Measurements from ENCODE around the gene HOXB6.

Gene HOXB6

DNA sequence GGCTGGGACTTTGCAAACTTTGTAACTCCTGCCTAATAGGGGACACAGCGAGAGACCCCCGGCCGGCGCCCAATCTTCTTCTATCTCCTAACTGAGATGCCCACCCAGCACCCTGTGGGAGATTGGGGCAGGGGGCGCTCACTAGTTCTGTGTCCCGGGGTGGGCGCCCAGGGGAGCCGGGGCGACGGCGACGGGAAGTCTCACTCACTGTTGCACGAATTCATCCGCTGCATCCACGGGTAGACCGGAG is 7.3 kb downstream of the HOXB6 start:
- TF ChIP-seq, protein P1, sequence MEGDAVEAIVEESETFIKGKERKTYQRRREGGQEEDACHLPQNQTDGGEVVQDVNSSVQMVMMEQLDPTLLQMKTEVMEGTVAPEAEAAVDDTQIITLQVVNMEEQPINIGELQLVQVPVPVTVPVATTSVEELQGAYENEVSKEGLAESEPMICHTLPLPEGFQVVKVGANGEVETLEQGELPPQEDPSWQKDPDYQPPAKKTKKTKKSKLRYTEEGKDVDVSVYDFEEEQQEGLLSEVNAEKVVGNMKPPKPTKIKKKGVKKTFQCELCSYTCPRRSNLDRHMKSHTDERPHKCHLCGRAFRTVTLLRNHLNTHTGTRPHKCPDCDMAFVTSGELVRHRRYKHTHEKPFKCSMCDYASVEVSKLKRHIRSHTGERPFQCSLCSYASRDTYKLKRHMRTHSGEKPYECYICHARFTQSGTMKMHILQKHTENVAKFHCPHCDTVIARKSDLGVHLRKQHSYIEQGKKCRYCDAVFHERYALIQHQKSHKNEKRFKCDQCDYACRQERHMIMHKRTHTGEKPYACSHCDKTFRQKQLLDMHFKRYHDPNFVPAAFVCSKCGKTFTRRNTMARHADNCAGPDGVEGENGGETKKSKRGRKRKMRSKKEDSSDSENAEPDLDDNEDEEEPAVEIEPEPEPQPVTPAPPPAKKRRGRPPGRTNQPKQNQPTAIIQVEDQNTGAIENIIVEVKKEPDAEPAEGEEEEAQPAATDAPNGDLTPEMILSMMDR (IDR thresholded peaks at IDR 0.05): no peak
- no peak for TF ChIP-seq ZFX (IDR thresholded peaks at IDR 0.05; ENCODE audit: borderline replicate concordance)
- H3K27ac ChIP-seq: no peak overlapping the region

DNA sequence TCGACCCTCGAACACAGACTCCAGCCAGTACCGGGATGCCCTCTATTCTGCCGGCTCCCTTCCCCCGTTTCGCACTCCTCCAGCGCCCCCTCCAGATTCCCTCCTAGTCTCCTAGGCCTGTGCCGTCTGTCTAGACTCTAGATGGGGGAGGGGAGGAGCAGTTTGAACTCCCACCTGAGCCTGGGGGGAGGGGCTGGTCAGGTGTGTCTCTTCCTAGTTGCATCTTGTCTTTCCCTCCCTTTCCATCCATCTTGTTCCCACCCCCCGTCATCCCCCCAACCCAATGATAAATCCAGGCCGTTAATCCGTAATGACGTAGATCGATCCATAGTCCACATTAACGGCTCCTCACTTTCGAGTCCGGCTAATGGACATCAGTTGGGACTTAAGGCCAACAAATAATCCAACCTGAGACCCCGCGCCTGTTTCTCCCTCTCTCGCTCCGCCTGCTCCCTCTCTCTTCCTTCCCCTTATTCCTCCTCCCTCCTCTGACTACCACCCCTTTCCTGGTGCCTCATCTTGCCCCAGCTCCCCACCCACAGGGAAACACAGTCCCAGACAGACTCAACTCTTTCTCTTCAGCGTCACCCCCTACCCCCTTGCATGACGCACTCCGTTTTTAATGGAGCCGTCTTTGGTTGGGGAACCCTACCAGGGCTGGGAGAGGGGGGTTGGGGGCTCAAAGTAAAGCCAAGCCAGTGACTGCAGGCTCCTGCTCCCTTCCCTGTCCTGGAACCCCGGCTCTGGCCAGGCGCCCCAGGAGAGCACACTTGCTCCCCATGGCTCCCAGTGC is 7.9 kb downstream of the HOXB6 start:
- no peak overlapping the region for H3K27ac ChIP-seq
- TF ChIP-seq ZFX (IDR thresholded peaks at IDR 0.05; ENCODE audit: borderline replicate concordance): no peak
- TF ChIP-seq, protein P1 (IDR thresholded peaks at IDR 0.05): no peak

DNA sequence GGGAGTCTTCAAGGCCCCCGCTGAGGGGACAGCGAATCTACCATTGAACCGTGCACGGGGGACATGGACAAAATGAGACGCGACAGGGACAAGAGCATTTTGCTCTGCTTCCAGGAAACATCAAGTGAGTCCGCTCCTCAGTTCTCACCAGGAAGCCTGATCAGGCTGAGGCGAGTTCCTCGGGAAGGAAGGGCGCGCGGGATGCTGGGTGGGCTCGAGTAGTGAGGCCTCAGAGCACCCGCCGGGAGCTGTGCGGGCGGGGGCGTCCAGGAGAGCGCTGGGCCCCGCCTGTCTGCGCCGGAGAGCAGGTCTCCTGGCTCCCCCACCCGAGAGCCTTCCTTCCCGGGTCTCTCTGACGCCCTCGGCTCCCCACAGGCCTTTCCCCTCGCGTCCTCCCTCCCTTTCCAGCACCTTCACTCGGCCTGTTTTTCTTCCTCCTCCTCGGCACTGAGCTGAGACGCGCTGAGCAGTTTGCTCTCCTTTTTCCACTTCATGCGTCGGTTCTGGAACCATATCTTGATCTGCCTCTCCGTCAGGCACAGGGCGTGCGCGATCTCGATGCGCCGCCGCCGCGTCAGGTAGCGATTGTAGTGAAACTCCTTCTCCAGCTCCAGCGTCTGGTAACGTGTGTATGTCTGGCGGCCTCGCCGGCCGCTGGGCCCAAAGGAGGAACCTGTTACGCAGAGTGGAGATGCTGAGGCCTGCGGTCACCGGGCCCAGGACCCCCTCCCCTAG is 8.6 kb downstream of the HOXB6 start:
- no peak overlapping the region for H3K27ac ChIP-seq
- no peak for TF ChIP-seq ZFX (IDR thresholded peaks at IDR 0.05; ENCODE audit: borderline replicate concordance)
- TF ChIP-seq, protein P1 (IDR thresholded peaks at IDR 0.05): no peak

DNA sequence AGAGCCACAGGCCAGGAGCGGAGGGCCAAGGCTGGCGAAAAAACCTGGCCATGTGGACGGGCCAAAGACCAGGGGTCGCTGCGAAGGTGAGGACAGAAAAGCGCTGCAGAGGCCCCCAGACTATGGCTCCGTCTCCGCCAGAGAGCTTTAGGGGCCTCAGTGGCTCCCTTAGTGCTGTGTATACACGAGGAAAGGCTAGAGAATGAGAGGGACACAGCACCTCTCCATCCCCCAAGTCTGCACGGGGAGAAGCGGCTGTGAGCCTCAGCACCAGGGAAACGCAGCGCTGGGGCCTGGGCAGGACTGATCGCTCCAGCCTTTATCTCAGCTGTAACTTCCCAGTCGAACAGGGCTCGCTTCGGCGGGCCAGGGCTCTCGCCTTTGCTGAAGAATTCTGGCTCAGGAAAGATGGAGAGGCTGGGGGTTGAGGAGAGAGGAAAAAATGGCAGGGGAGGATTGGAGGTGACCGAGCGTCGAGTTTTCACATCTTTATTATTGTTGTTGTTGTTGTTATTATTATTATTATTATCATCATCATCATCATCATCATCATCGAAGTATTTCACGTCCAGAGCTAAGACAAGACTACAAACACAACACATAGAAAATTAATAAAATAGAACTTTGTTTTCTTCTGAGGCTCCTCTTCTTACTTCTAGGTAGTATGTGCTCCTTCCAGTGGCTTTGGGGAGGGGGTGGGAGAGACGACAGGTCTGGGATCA is 9.3 kb downstream of the HOXB6 start:
- TF ChIP-seq, protein P1 (IDR thresholded peaks at IDR 0.05): no peak
- no peak for TF ChIP-seq ZFX (IDR thresholded peaks at IDR 0.05; ENCODE audit: borderline replicate concordance)
- H3K27ac ChIP-seq: no peak overlapping the region

DNA sequence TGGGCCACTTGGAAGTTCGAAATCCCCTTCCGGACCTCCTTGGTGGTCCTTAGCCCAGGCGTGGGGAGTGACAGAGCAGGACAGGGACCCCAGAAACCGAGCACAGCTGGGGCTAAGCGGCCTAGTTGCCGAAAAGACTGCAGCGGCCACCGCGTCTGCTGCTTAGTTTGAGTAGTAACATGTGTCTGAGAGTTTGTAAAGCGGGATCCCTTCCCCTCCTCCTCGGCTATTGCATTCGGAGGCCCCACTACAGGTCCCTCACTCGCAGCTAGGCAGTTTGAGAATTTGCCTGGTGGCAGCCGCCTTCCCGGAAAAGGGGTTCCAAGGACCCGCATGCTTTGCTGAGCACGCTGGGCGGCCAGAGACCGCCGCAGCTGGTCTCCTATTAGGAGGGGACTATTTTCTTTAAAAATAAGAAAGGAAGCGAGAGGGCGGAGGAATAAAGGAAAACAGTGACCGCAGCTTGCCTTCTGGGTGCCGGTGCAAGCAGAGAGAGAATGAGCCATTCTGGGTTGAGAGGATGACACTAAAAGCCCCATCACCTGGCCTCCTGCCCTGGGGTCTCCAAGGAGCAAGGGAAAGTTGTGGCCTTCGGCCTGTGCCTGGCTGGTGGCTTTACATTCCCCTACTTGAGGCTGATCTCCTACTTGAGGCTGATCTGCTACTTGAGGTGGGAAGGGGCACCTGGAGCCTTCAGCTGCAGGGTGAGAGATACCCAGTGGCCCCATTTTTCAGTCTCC is 10.1 kb downstream of the HOXB6 start:
- TF ChIP-seq, protein P1 (IDR thresholded peaks at IDR 0.05): no peak
- TF ChIP-seq ZFX (IDR thresholded peaks at IDR 0.05; ENCODE audit: borderline replicate concordance): no peak
- H3K27ac ChIP-seq: no peak overlapping the region

DNA sequence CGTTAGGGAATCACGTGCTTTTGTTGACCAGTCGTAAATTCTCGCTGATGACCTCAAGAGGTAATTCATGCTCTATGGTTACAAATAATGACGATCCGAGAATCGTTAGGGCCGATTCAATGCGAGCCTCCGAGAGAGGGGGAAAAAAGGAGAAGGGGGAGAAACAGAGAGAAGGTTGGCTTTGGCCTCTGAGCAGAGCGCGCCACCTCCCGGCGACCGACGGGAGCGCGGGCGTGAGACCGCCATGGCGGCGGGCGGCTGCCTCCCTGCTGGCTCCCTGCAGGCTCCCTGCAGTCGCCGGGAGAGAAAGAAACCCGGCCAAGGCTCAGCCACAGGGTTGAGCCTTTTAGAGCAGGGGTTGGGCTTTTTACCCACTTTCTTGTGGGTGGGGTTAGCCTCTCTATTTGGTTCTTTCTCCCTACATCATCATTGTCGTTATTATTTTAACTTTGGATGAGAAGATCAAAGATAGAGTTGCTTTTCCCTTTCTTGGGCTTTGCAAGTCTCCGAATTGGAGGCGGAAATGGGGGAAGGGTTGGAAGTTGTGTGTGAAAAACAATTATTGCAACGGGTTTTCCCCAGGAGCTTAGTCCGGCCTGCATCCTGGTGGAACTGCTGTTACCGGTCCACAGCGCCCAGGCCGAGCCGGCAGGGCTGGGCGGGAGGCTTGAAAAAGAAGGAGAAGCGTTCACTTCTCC is 10.8 kb downstream of the HOXB6 start:
- H3K27ac ChIP-seq: no peak overlapping the region

More for the DNA sequence above, 10.8 kb downstream of the HOXB6 start:
- TF ChIP-seq, protein P1 (IDR thresholded peaks at IDR 0.05): 0 out of 2 replicates have a peak, but pooled peaks have one; percentile 16
- TF ChIP-seq ZFX (IDR thresholded peaks at IDR 0.05; ENCODE audit: borderline replicate concordance): no peak

Data from 22Rv1 (cell line).